ENCODE results near the gene MACROD2. TPM values are rescaled to one million over a fixed set of nuclear protein-coding genes. Genes with fewer than 3 reads are reported as not detected.

Gene MACROD2
- total RNA-seq, 5 donors from 2014 or later (not counting 1 experiment from before 2014, with no cell fraction given): 0.23 to 1.3 (median 0.51) TPM; not detected in 2

- H3K27me3 Mint-ChIP-seq: no peaks in the 10 kb centered on the region
- DNase-seq (no peak), ATAC-seq (replicated peaks in 1 of 4) (no peak)
- H3K36me3 Mint-ChIP-seq: no peaks in the 10 kb centered on the region
- H3K27me3 ChIP-seq (replicated peaks in 1 of 2; ENCODE audit: control insufficient read depth in 2 of 2, extremely low read depth in 1 of 2, insufficient read depth in 2 of 2, low read length in 1 of 2): no peaks in the 10 kb centered on the region
- H3K4me1 ChIP-seq (ENCODE audit: control insufficient read depth in 1 of 2, extremely low read depth in 1 of 2, insufficient read depth in 2 of 2, low read length in 2 of 2): no peaks in the 10 kb centered on the region
- no peak overlapping the region for H3K27ac ChIP-seq (ENCODE audit: low read length)
- no peak overlapping the region for H3K4me3 Mint-ChIP-seq
- POLR2A ChIA-PET: no interaction called here
- CTCF ChIA-PET: no interaction called here
- H3K4me1 Mint-ChIP-seq: peaks cover 0 to 2% (median 0%) of the 10 kb centered on the region in 3 donors
- H3K9me3 ChIP-seq: no peaks in the 10 kb centered on the region
- WGBS (ENCODE audit: insufficient coverage): 100% methylated on average over 1 of the region's 2 CpGs
- no peak overlapping the region for H3K27ac Mint-ChIP-seq
- no peaks in the 10 kb centered on the region for H3K36me3 ChIP-seq (ENCODE audit: control insufficient read depth in 2 of 2, extremely low read depth in 1 of 2, insufficient read depth in 1 of 2, low read length in 1 of 2)
- H3K4me3 ChIP-seq (ENCODE audit: control insufficient read depth in 1 of 2, extremely low read depth in 1 of 2, low read length in 1 of 2): no peak overlapping the region
- H3K9me3 Mint-ChIP-seq: peaks cover 5 to 12% (median 8%) of the 10 kb centered on the region in 3 donors
Observed at GRCh38 chr20:15860850-15861249, 1865.5 kb downstream of the MACROD2 start.

DNA sequence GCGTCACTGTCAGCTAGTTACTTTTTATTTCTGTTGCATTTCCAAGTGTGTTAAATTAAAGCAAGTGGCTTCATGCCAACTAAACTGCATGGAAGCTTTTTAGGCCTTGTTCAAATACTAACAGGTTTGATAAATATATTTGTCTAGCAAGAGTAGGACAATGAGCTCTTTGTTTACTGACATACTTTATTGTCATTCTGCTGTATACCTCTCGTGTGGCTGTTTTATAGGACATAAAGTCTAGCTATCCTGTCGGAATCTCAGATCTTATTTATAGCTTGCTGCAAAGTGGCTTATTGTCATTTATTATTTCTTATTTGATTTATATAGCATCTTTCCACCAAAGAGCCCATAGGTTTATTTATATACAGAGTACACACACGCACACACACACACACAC is 1866.9 kb downstream of the MACROD2 start:
- no CpG with 5 or more reads among the region's 4 CpGs for whole genome bisulfite sequencing (ENCODE audit: insufficient coverage)

GRCh38 chr20:15863735-15864134 is 1868.4 kb downstream of the MACROD2 start:
- no peak overlapping the region for H3K27ac Mint-ChIP-seq
- H3K36me3 ChIP-seq (ENCODE audit: control insufficient read depth in 2 of 2, extremely low read depth in 1 of 2, insufficient read depth in 1 of 2, low read length in 1 of 2): no peaks in the 10 kb centered on the region
- H3K27ac ChIP-seq (ENCODE audit: low read length): no peak overlapping the region
- no peaks in the 10 kb centered on the region for H3K9me3 ChIP-seq
- H3K9me3 Mint-ChIP-seq: peaks cover 5 to 14% (median 11%) of the 10 kb centered on the region in 3 donors
- no peak for DNase-seq
- no peaks in the 10 kb centered on the region for H3K27me3 ChIP-seq (replicated peaks in 1 of 2; ENCODE audit: control insufficient read depth in 2 of 2, extremely low read depth in 1 of 2, insufficient read depth in 2 of 2, low read length in 1 of 2)
- no peaks in the 10 kb centered on the region for H3K36me3 Mint-ChIP-seq
- no peaks in the 10 kb centered on the region for H3K4me1 Mint-ChIP-seq
- H3K27me3 Mint-ChIP-seq: no peaks in the 10 kb centered on the region
- H3K4me3 Mint-ChIP-seq: no peak overlapping the region
- ATAC-seq (replicated peaks in 1 of 4): no peak
- no peaks in the 10 kb centered on the region for H3K4me1 ChIP-seq (ENCODE audit: control insufficient read depth in 1 of 2, extremely low read depth in 1 of 2, insufficient read depth in 2 of 2, low read length in 2 of 2)
- no peak overlapping the region for H3K4me3 ChIP-seq (ENCODE audit: control insufficient read depth in 1 of 2, extremely low read depth in 1 of 2, low read length in 1 of 2)
- POLR2A ChIA-PET: no interaction called here
- CTCF ChIA-PET: no interaction called here

More for the DNA sequence above, 1866.9 kb downstream of the MACROD2 start:
- Mint-ChIP-seq H3K4me3 (no peak overlapping the region), H3K27me3 (no peaks in the 10 kb centered on the region), H3K4me1 (peaks cover 0 to 2% (median 0%) of the 10 kb centered on the region in 3 donors), H3K27ac (no peak overlapping the region), H3K9me3 (peaks cover 5 to 8% (median 7%) of the 10 kb centered on the region in 3 donors), H3K36me3 (no peaks in the 10 kb centered on the region)
- no peak for ATAC-seq (replicated peaks in 1 of 4)
- DNase-seq: no peak
- Histone ChIP-seq H3K36me3 (ENCODE audit: control insufficient read depth in 2 of 2, extremely low read depth in 1 of 2, insufficient read depth in 1 of 2, low read length in 1 of 2) (no peaks in the 10 kb centered on the region), H3K27ac (ENCODE audit: low read length) (no peak overlapping the region), H3K9me3 (no peaks in the 10 kb centered on the region), H3K4me1 (ENCODE audit: control insufficient read depth in 1 of 2, extremely low read depth in 1 of 2, insufficient read depth in 2 of 2, low read length in 2 of 2) (no peaks in the 10 kb centered on the region), H3K4me3 (ENCODE audit: control insufficient read depth in 1 of 2, extremely low read depth in 1 of 2, low read length in 1 of 2) (no peak overlapping the region), H3K27me3 (replicated peaks in 1 of 2; ENCODE audit: control insufficient read depth in 2 of 2, extremely low read depth in 1 of 2, insufficient read depth in 2 of 2, low read length in 1 of 2) (no peaks in the 10 kb centered on the region)
- POLR2A ChIA-PET: no interaction called here
- CTCF ChIA-PET: no interaction called here

- Histone ChIP-seq H3K27ac (ENCODE audit: low read length) (no peak overlapping the region), H3K4me3 (ENCODE audit: control insufficient read depth in 1 of 2, extremely low read depth in 1 of 2, low read length in 1 of 2) (no peak overlapping the region), H3K36me3 (ENCODE audit: control insufficient read depth in 2 of 2, extremely low read depth in 1 of 2, insufficient read depth in 1 of 2, low read length in 1 of 2) (no peaks in the 10 kb centered on the region), H3K9me3 (no peaks in the 10 kb centered on the region), H3K4me1 (ENCODE audit: control insufficient read depth in 1 of 2, extremely low read depth in 1 of 2, insufficient read depth in 2 of 2, low read length in 2 of 2) (no peaks in the 10 kb centered on the region), H3K27me3 (replicated peaks in 1 of 2; ENCODE audit: control insufficient read depth in 2 of 2, extremely low read depth in 1 of 2, insufficient read depth in 2 of 2, low read length in 1 of 2) (no peaks in the 10 kb centered on the region)
- Mint-ChIP-seq H3K27ac (no peak overlapping the region), H3K9me3 (peaks cover 3 to 14% (median 8%) of the 10 kb centered on the region in 3 donors), H3K27me3 (no peaks in the 10 kb centered on the region), H3K36me3 (no peaks in the 10 kb centered on the region), H3K4me1 (no peaks in the 10 kb centered on the region), H3K4me3 (no peak overlapping the region)
- DNase-seq (no peak), ATAC-seq (replicated peaks in 1 of 4) (no peak)
- 80% methylated on average over 1 of the region's 2 CpGs for WGBS (ENCODE audit: insufficient coverage)
- ChIA-PET POLR2A (no interaction called here), CTCF (no interaction called here)
Observed at GRCh38 chr20:15865553-15865952, 1870.2 kb downstream of the MACROD2 start.

DNA sequence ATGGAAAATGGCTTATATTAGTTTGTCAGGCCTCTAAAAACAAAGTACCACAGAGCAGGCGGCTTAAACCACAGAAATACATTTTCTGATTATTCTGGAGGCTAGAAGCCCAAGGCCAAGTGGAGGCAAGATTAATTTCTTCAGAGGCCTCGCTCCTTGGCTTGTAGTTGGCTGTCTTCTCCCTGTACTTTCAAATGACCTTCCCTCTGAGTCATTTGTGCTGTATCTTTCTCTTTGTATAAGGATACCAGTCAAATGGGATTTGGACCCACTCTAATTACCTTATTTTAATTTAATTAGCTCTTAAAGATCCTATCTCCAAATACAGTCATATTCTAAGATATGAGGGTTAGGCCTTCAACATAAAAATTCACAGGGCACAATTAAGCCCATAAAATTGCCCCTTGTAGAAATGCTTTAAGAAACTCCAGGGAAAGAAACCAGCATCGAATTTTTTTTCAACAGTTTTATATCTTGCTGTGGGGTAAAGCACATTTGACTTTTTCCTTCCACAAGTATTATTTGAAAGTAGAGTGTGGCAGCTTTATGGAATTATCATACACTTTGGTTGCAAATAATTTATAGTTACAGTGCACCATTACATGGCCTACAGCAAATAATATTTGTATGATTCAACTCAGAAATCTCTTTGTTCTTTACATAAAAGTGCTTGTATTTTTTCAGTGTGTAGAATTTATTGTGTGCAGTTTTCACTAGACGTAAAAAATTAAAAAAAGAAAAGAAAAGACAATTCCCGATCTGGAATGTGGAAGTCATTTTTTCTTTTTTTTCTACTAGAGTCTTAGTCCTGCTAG is 1871.8 kb downstream of the MACROD2 start:
- Histone ChIP-seq H3K4me3 (ENCODE audit: control insufficient read depth in 1 of 2, extremely low read depth in 1 of 2, low read length in 1 of 2) (no peak overlapping the region), H3K36me3 (ENCODE audit: control insufficient read depth in 2 of 2, extremely low read depth in 1 of 2, insufficient read depth in 1 of 2, low read length in 1 of 2) (no peaks in the 10 kb centered on the region), H3K4me1 (ENCODE audit: control insufficient read depth in 1 of 2, extremely low read depth in 1 of 2, insufficient read depth in 2 of 2, low read length in 2 of 2) (no peaks in the 10 kb centered on the region), H3K27me3 (replicated peaks in 1 of 2; ENCODE audit: control insufficient read depth in 2 of 2, extremely low read depth in 1 of 2, insufficient read depth in 2 of 2, low read length in 1 of 2) (no peaks in the 10 kb centered on the region), H3K27ac (ENCODE audit: low read length) (no peak overlapping the region), H3K9me3 (no peaks in the 10 kb centered on the region)
- no peak overlapping the region for H3K4me3 Mint-ChIP-seq
- CTCF ChIA-PET: interaction anchor here in 1 of 2 donors (0.7 kb wide), 1 partner anchor 105 kb away, joined by 3 read pairs; no protein-coding TSS in a partner anchor
- H3K36me3 Mint-ChIP-seq: no peaks in the 10 kb centered on the region
- H3K9me3 Mint-ChIP-seq: peaks cover 7 to 14% (median 11%) of the 10 kb centered on the region in 3 donors
- 56% methylated on average over 1 of the region's 5 CpGs for WGBS (ENCODE audit: insufficient coverage)
- H3K4me1 Mint-ChIP-seq: no peaks in the 10 kb centered on the region
- no peaks in the 10 kb centered on the region for H3K27me3 Mint-ChIP-seq
- ATAC-seq (replicated peaks in 1 of 4): no peak
- H3K27ac Mint-ChIP-seq: no peak overlapping the region
- POLR2A ChIA-PET: no interaction called here
- DNase-seq: no peak

- Mint-ChIP-seq H3K4me1 (no peaks in the 10 kb centered on the region), H3K9me3 (peaks cover 6 to 8% (median 7%) of the 10 kb centered on the region in 3 donors), H3K27me3 (no peaks in the 10 kb centered on the region), H3K36me3 (no peaks in the 10 kb centered on the region), H3K4me3 (no peak overlapping the region), H3K27ac (no peak overlapping the region)
- ChIA-PET POLR2A (interaction anchor here in 1 of 2 donors (0.6 kb wide), 1 partner anchor 14 kb away, joined by 3 read pairs; no protein-coding TSS in a partner anchor), CTCF (no interaction called here)
- no peaks in the 10 kb centered on the region for H3K27me3 ChIP-seq (replicated peaks in 1 of 2; ENCODE audit: control insufficient read depth in 2 of 2, extremely low read depth in 1 of 2, insufficient read depth in 2 of 2, low read length in 1 of 2)
- H3K4me3 ChIP-seq (ENCODE audit: control insufficient read depth in 1 of 2, extremely low read depth in 1 of 2, low read length in 1 of 2): no peak overlapping the region
- ATAC-seq (replicated peaks in 1 of 4): no peak
- H3K36me3 ChIP-seq (ENCODE audit: control insufficient read depth in 2 of 2, extremely low read depth in 1 of 2, insufficient read depth in 1 of 2, low read length in 1 of 2): no peaks in the 10 kb centered on the region
- H3K27ac ChIP-seq (ENCODE audit: low read length): no peak overlapping the region
- WGBS (ENCODE audit: insufficient coverage): 83% methylated on average over 1 of the region's 4 CpGs
- no peaks in the 10 kb centered on the region for H3K4me1 ChIP-seq (ENCODE audit: control insufficient read depth in 1 of 2, extremely low read depth in 1 of 2, insufficient read depth in 2 of 2, low read length in 2 of 2)
- no peaks in the 10 kb centered on the region for H3K9me3 ChIP-seq
- no peak for DNase-seq
Observed at GRCh38 chr20:15867899-15868298, 1872.6 kb downstream of the MACROD2 start.

Data from T-cell (primary cell).